MM.1S (cell line): ENCODE results near the gene RMND5A.

Experiments used
- EZH2 ChIP-seq: fragments of 300-600 bp; sonication (generic); optimal IDR thresholded peaks from 2 replicates; pipeline ENCODE3; 2017; ENCODE audit warnings: low read depth, mild to moderate bottlenecking, antibody characterized with exemption, low read length, mixed read lengths
- EZH2phosphoT487 ChIP-seq: fragments of 300-600 bp; sonication (generic); IDR thresholded peaks from 2 replicates; pipeline ENCODE4 v1.6.1; 2018; ENCODE audit warnings: antibody characterized with exemption, low read length
- TF ChIP-seq, protein P1 (sequence below): fragments of 300-600 bp; sonication (generic); IDR thresholded peaks from 2 replicates; pipeline ENCODE4 v1.5.1; 2016; ENCODE audit warnings: antibody characterized with exemption, low read length, mixed read lengths

DNA sequence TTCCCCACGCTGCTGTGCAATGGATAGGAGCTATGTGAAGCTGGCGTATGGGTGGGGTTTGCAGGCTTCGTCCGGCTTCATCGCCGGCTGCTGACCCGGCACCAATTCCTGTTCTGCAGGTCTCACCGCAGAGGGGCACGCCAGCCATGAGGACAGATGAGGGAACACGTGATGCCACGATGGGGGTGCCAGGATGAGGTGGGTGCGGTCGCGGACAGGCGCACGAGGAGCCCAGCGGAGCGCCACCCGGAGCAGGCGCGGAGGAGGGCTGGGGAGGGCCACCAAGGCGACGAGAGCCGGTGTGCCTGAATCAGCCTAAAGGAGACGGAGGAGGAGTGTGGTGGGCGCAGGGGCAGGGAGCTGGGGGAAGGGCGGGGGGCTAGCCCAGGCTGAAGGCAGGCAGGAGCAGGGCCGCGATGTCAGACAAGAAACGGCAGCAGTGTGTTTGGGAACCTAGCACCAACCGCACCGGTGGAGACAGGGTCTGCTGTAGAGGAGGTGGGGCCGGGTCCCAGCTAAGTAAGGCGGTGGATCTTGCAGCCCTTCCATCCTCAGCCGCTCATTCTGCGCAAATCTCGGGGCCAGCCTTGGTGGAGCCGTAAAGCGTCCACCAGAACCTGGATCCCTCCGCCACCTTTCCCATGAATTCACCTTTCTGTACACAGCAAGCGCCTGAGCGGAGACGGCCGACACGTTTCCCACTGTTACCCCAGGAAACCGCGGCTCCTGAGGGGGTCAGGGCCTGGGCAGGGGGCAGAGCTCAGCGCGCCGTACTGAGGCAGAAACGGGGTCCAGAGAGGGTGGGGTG, 87.6 kb downstream of the RMND5A start:
- TF ChIP-seq, protein P1, sequence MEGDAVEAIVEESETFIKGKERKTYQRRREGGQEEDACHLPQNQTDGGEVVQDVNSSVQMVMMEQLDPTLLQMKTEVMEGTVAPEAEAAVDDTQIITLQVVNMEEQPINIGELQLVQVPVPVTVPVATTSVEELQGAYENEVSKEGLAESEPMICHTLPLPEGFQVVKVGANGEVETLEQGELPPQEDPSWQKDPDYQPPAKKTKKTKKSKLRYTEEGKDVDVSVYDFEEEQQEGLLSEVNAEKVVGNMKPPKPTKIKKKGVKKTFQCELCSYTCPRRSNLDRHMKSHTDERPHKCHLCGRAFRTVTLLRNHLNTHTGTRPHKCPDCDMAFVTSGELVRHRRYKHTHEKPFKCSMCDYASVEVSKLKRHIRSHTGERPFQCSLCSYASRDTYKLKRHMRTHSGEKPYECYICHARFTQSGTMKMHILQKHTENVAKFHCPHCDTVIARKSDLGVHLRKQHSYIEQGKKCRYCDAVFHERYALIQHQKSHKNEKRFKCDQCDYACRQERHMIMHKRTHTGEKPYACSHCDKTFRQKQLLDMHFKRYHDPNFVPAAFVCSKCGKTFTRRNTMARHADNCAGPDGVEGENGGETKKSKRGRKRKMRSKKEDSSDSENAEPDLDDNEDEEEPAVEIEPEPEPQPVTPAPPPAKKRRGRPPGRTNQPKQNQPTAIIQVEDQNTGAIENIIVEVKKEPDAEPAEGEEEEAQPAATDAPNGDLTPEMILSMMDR: no peak
- no peak for TF ChIP-seq EZH2
- TF ChIP-seq EZH2phosphoT487: no peak
